Endothelial cell of umbilical vein (primary cell): Measurements from ENCODE around the gene TAF1A. TPM values are rescaled to one million over a fixed set of nuclear protein-coding genes. Genes with fewer than 3 reads are reported as not detected.

Experiments
- BruUV-seq: library from RNA; stranded (reverse); fragments of 400-500 nt; replicated peaks from 2 replicates; lab custom pipeline; 2021; lab: Mats Ljungman, UMichigan
- CTCF ChIA-PET: fragments of 300-600, 350-600 bp; sonication (Branson Sonifier 250); formaldehyde crosslinking; loops from one replicate; lab custom pipeline; 2021; ENCODE audit warnings: antibody characterized with exemption, inconsistent platforms; lab: Charles Lee
- POLR2A ChIA-PET: fragments of 300-600, 350-600 bp; sonication (Branson Sonifier 250); formaldehyde crosslinking; loops from one replicate; lab custom pipeline; 2021; ENCODE audit warnings: antibody characterized with exemption, inconsistent platforms; lab: Charles Lee
- DNase-seq: peaks from one replicate; pipeline ENCODE4 v3.0.0-alpha.2; 2011; ENCODE audit warnings: low read depth, low spot score
- FAIRE-seq: peaks from 2 replicates; lab custom pipeline; 2011; peaks lifted over from hg19 to GRCh38; lab: Jason Lieb, UNC
- H2AFZ ChIP-seq: 2 replicates; pipeline ENCODE4 v1.6.0; 2012; ENCODE audit warnings: low read depth, low read length, control low read depth, inconsistent platforms
- H3K27ac ChIP-seq: 2 replicates; pipeline ENCODE4 v1.5.1; 2011; ENCODE audit warnings: low read depth, mild to moderate bottlenecking, control low read depth, low read length, moderate library complexity; ENCODE audit not compliant: insufficient read depth
- H3K27me3 ChIP-seq, 2 experiments: 2 replicates each; pipeline versions ENCODE4 v1.6.0 to v1.6.1; 2011; ENCODE audit warnings: low read length in 2 of 2, mixed read lengths in 1 of 2; ENCODE audit not compliant: control insufficient read depth in 2 of 2, insufficient read depth in 2 of 2
- H3K36me3 ChIP-seq, 2 experiments: 2 replicates in 1 of 2; 3 replicates in 1 of 2; pipeline ENCODE4 v1.5.1; 2011; ENCODE audit warnings: low read length in 2 of 2, mild to moderate bottlenecking in 1 of 2, moderate library complexity in 1 of 2; ENCODE audit not compliant: control insufficient read depth in 2 of 2, insufficient read depth in 2 of 2; ENCODE audit errors: extremely low read depth in 1 of 2
- H3K4me1 ChIP-seq: 3 replicates; pipeline ENCODE4 v1.5.1; 2011; ENCODE audit warnings: mild to moderate bottlenecking, low read length; ENCODE audit not compliant: control insufficient read depth, insufficient read depth; ENCODE audit errors: extremely low read depth
- H3K4me2 ChIP-seq: 2 replicates; pipeline ENCODE4 v1.6.1; 2011; ENCODE audit warnings: low read length, control low read depth, mixed read lengths; ENCODE audit not compliant: insufficient read depth
- H3K4me3 ChIP-seq, 3 experiments: fragments of 200-600 bp in 1 of 3; sonication (generic), shearing (Covaris generic) in 1 of 3; replicated peaks in 1 of 3; 2 replicates each; pipeline ENCODE4 v1.5.1; 2011 to 2016; ENCODE audit warnings: control low read depth in 3 of 3, low read length in 3 of 3, mild to moderate bottlenecking in 2 of 3, inconsistent platforms in 1 of 3, low read depth in 1 of 3, moderate library complexity in 1 of 3; ENCODE audit not compliant: insufficient read depth in 1 of 3
- H3K79me2 ChIP-seq: 2 replicates; pipeline ENCODE4 v1.6.0; 2012; ENCODE audit warnings: low read length, inconsistent platforms; ENCODE audit not compliant: control insufficient read depth, insufficient read depth
- H3K9ac ChIP-seq: replicated peaks from 2 replicates; pipeline ENCODE3; 2011; ENCODE audit warnings: low read length, control low read depth; ENCODE audit not compliant: insufficient read depth; ENCODE audit errors: extremely low read depth
- H3K9me1 ChIP-seq: replicated peaks from 3 replicates; pipeline ENCODE4 v1.6.0; 2011; ENCODE audit warnings: mild to moderate bottlenecking, low read length; ENCODE audit not compliant: control insufficient read depth, insufficient read depth; ENCODE audit errors: extremely low read depth
- H3K9me3 ChIP-seq: replicated peaks from 2 replicates; pipeline ENCODE4 v1.5.1; 2012; ENCODE audit warnings: low read length, inconsistent platforms; ENCODE audit not compliant: control insufficient read depth, insufficient read depth
- H4K20me1 ChIP-seq: replicated peaks from 2 replicates; pipeline ENCODE3; 2011; ENCODE audit warnings: mild to moderate bottlenecking, low read length; ENCODE audit not compliant: control insufficient read depth, insufficient read depth; ENCODE audit errors: extremely low read depth
- CTCF ChIP-seq, 2 donors: IDR thresholded peaks; 1 replicate in 1 of 2; 2 replicates in 1 of 2; pipeline ENCODE4 v1.5.1; 2011; ENCODE audit warnings: low read length in 2 of 2, mild to moderate bottlenecking in 2 of 2, moderate library complexity in 2 of 2, control low read depth in 1 of 2, inconsistent platforms in 1 of 2, low read depth in 1 of 2; ENCODE audit not compliant: insufficient read depth in 1 of 2; ENCODE audit errors: extremely low read depth in 1 of 2
- EZH2 ChIP-seq: IDR thresholded peaks from 2 replicates; pipeline ENCODE4 v1.6.1; 2012; ENCODE audit warnings: borderline replicate concordance, low read depth, mild to moderate bottlenecking, moderate library complexity, low read length, inconsistent platforms; ENCODE audit not compliant: severe bottlenecking
- FOS ChIP-seq: IDR thresholded peaks from 2 replicates; pipeline ENCODE4 v1.6.1; 2011; ENCODE audit warnings: mild to moderate bottlenecking, low read length, moderate library complexity, borderline replicate concordance; ENCODE audit not compliant: insufficient read depth
- GATA2 ChIP-seq: IDR thresholded peaks from 2 replicates; pipeline ENCODE4 v1.7.0; 2011; ENCODE audit warnings: low read depth, mild to moderate bottlenecking, moderate library complexity, mixed read lengths, low read length; ENCODE audit not compliant: insufficient read length, insufficient read depth
- JUN ChIP-seq: IDR thresholded peaks from 2 replicates; pipeline ENCODE4 v1.6.1; 2011; ENCODE audit warnings: borderline replicate concordance, low read depth; ENCODE audit not compliant: insufficient read length, insufficient read depth
- MAX ChIP-seq: IDR thresholded peaks from 2 replicates; pipeline ENCODE4 v1.6.1; 2011; ENCODE audit not compliant: insufficient read depth, insufficient read length
- MYC ChIP-seq: IDR thresholded peaks from one replicate; pipeline ENCODE4 v1.6.1; 2011; ENCODE audit warnings: mild to moderate bottlenecking, low read depth, low read length
- POLR2A ChIP-seq: IDR thresholded peaks from 2 replicates; pipeline ENCODE4 v1.6.1; 2012; ENCODE audit warnings: low read depth, mild to moderate bottlenecking, control low read depth, low read length
- POLR2AphosphoS5 ChIP-seq: IDR thresholded peaks from 2 replicates; pipeline ENCODE4 v1.6.1; 2012; ENCODE audit warnings: low read depth, mild to moderate bottlenecking, control low read depth, low read length, moderate library complexity; ENCODE audit not compliant: insufficient read depth
- dilution Hi-C: fragments of 300-500 bp; cut with MboI; formaldehyde crosslinking; loops from one replicate; pipeline ENCODE4 v1.15.0; 2019; ENCODE audit warnings: low sequenced_read_pairs; ENCODE audit not compliant: extremely low pct_ligation_motif_present
- intact Hi-C: fragments of 100-400 bp; cut with micrococcal nuclease; formaldehyde crosslinking; loops from one replicate; pipeline ENCODE4 v1.10.0; 2022
- polyA plus RNA-seq, 4 experiments: library from polyadenylated mRNA; depleted of rRNA in 3 of 4; stranded (reverse) in 3 of 4; unstranded in 1 of 4; fragments of >200 nt; gene quantifications; 2 replicates each; pipeline versions ENCODE4 v1.2.1 to v1.2.3, GENCODE V29; 2011 to 2012; ENCODE audit warnings: missing spikeins in 1 of 4
- total RNA-seq: library from RNA; stranded (reverse); gene quantifications from 2 replicates; pipeline ENCODE4 v1.2.3, GENCODE V29; 2021

The TAF1A gene
- total and polyA plus RNA-seq, 2 donors (not counting 3 experiments of a cell fraction or from before 2014, with no cell fraction given) = 1.3 to 5.3 TPM

- H2AFZ ChIP-seq = no peak overlapping the region
- no peak overlapping the region for H3K27ac ChIP-seq
- ChIA-PET POLR2A (no interaction called here), CTCF (interaction anchor here (3.4 kb wide), 1 partner anchor 167 kb away, joined by 154 read pairs; no protein-coding TSS in a partner anchor)
- no peak overlapping the region for H3K9ac ChIP-seq
- TF ChIP-seq MAX = no peak
- no peak for TF ChIP-seq JUN
- no peak for TF ChIP-seq POLR2AphosphoS5
- TF ChIP-seq FOS = no peak
- TF ChIP-seq MYC = no peak
- no peak for TF ChIP-seq POLR2A
- TF ChIP-seq EZH2 = no peak
- no peak for TF ChIP-seq CTCF (IDR thresholded peaks at IDR 0.05; ENCODE audit: extremely low read depth in 1 of 2, insufficient read depth in 1 of 2, low read depth in 1 of 2, low read length in 2 of 2)
- TF ChIP-seq GATA2 = no peak
- no peak for FAIRE-seq
- no peaks in the 10 kb centered on the region for H3K79me2 ChIP-seq
- H3K36me3 ChIP-seq = peaks cover 9 to 13% of the 10 kb centered on the region in 2 experiments
- no peak overlapping the region for H3K4me3 ChIP-seq
- no peak for DNase-seq
- H3K27me3 ChIP-seq = no peaks in the 10 kb centered on the region
- no peaks in the 10 kb centered on the region for H4K20me1 ChIP-seq
- H3K4me2 ChIP-seq = no peak overlapping the region
- intact Hi-C loops (no loop called here), dilution Hi-C loops (no loop called here)
- no TSS peak for BruUV-seq
- H3K9me1 ChIP-seq = no peaks in the 10 kb centered on the region
- H3K4me1 ChIP-seq = peaks cover 3% of the 10 kb centered on the region
- no peaks in the 10 kb centered on the region for H3K9me3 ChIP-seq
These were observed 42.0 kb upstream of the TAF1A start for GRCh38 chr1:222631611-222632208.
